Cortex of kidney (tissue), 1 donor: ENCODE data around the gene LRRC56.

Experiments
- DNase-seq: peaks from one replicate; lab custom pipeline; 2025; lab: John Stamatoyannopoulos, UW

Gene LRRC56

DNA sequence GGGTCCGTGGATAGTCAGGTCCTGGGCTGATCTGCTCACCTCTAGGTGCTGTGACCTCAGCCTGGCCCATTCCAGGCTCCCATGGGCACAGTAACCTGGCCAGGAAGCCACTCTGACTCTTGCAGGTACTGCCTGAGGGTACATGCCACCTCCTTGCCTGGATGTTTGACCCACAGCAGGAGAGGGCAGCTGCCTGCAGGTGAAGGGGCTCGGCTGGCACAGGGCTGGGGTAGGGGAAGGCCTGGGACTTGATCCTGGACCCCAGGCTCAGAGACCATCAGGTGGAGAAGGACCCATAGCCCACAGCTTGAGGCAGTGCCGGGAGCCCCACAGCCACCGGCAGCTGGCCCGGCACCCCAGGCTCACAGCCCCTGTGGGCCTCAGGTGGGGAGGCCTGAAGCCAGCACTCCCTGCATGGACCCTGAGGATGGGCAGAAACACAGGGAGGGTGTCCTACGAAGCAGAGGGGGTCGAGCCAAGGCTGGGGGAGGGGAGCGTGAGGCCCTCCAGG, 2.7 kb downstream of the LRRC56 start:
- DNase-seq, result no peak

DNA sequence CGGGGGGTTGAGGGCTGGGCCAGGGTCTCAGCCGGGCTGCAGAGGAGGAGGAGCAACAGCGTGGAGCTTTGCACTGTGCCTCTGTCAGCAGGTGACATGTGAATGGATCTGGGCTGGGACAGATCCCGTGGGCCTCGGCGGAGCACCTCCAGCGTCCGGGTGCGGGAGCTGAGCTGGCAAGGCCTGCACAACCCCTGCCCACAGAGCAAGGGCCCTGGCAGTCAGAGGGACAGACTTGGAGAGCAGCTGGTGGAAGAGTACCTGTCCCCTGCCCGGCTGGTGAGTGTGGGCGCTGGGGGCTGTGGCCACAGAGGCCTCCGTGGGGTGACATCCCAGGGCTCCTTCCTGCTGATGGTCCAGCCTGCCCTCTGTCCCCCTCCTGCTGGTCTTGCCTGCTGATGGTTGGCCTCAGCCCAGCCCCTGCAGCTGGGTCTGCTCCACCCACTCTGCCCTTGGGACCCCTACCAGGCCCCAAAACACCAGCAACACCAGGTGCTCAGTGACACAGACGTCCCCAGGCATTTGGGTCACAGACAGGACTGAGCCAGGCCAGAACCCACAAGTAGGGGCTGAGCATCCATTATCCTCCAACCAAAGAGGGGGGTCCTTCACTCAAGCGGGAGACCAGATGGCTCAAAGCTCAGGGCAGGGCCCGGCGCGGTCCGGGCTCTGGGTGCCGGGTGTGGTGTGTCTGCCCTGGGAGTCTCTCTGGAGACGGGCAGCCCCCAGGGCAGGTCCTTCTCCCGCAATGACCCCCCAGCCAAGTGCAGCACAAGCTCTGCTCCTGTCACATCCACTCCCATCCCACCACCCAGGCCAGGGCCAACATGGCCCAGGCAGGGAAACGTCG, 3.5 kb downstream of the LRRC56 start:
- DNase-seq, result no peak

DNA sequence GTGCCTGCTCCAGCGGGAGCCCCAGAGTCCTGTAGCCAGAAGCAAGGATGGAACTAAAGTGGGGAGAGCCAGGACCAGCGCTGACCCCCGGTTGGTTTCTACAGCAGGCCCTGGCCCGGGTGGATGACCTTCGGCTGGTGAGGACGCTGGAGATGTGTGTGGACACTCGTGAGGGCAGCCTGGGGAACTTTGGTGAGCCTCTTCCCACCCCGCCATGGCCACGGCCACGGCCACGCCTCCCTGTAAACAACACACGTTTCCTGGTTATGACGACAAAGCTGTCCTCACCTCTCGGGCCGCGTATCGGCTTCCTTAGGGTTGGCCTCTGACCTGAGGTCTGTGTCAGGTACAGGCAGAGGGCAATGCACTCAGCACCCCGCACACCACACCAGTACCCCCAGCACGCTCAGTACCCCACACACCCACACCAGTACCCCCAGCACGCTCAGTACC, 4.1 kb downstream of the LRRC56 start:
- no peak for DNase-seq

DNA sequence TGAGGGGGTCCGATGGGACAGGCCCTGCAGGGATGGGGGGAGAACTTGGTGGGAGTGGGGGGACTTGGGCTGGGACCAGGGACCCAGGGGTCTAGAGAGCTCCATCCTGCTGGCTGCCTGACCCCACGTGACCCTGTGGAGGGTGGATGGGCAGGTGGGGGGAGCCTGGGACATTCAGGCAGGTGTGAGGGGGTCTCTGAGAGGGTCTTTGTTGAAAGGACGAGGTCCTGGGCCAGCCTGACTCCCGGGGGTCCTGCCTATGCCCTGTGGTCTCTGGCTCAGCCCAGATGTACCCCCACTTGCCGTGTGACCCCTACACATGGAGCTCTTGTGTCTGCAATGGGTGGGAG, 7.5 kb downstream of the LRRC56 start:
- DNase-seq, result no peak

DNA sequence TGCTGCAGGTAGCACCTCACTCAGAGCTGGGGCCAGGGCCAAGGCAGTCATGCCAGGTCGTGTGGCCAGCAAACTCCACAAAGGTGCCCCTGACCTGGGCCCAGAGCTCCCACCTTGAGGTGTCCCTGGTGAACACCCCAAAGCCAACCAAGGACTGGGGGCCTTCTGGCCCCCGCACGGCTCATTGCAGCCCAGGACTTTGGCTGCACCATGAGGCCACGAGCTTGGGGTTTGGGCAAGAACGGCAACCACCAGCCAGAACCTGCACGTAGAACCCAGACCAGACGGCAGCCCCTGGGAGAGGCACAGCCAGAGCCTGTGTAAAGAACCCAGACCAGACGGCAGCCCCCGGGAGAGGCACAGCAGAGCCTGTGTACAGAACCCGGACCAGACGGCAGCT, 7.8 kb downstream of the LRRC56 start:
- no peak for DNase-seq

DNA sequence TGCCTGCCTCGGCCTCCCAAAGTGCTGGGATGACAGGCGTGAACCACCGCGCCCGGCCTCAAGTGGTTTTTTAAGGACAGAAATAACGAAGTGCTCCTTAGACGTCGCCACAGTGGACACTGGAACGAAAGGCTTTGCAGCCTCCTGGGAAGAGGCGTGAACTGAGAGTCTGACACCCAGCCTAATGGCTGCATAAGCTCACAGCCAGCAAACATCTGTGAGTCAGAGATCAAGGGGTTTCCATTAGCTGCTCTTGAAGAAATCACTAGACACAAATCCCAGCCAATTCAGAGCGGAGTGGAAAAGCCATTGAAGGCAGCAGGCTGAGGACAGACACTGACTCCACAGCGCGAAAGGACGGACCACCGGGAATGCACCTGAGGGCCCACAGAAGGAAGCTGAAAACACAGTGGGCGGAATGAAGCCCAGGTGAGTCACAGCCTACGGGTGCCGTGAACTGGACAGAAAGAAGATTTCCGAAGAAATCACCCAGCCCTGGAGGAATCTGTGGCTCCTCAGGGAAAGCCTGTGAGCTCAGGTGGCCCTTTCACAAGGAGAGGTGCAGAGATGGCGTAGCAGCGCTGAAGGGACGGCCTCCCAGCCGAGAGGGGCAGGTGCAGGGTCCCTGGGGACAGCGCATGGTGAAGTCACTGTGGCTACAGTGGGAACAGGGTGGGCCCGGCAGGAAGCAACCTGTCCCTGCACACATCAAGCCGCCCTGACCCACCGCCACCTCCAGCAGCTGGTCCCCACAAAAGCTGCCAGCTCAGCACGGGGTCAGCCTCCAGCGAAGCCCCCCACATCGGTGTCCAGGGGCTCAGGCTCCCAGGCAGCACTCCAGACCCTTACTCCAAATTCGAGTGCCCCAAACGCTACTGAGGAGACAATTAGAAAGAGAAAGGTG, 11.6 kb downstream of the LRRC56 start:
- DNase-seq, result no peak

DNA sequence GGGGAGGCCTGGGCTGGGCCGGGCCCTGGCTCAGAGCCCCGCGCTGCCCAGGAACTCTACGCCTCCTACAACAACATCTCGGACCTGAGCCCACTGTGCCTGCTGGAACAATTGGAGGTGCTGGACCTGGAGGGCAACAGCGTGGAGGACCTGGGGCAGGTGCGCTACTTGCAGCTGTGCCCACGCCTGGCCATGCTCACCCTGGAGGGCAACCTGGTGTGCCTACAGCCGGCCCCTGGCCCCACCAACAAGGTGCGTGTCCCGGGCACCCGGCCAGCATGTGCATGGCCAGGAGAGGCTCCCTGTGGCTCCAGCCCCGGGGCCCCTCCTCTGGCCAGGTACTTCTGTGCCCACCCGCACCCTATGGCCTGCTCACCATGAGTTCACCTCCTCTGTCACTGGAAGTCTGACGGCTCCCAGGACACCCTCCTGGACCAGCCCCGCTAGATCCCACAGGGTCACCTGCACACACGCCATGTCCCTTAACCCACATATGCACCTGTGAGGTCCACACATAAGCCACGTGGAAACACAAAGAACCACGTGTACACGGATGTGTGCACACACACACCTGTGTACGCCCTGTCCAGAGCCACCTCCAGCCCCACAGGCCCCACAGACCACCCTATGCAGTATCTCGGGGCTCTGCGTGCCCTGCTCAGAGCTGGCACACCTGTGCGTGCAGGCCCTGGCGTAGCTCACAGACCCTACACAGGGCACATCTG, 12.9 kb downstream of the LRRC56 start:
- DNase-seq, result no peak

DNA sequence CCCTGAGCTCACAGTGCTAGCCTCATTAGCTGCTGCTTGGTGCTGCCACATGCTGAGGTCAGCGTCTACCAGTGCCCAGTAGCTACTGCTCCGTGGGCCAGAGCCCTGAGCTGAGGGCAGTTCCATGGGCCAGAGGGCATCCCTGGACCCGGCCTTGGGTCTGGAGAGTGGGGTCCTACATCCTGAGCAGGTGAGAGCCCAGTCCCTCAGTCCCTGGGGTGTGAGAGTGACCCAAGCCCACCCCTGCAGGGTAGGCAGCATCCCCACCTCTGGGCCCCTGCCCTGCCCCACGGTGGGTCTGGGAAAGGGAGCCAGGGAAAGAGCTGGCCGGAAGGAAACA, 13.4 kb downstream of the LRRC56 start:
- DNase-seq, result no peak

DNA sequence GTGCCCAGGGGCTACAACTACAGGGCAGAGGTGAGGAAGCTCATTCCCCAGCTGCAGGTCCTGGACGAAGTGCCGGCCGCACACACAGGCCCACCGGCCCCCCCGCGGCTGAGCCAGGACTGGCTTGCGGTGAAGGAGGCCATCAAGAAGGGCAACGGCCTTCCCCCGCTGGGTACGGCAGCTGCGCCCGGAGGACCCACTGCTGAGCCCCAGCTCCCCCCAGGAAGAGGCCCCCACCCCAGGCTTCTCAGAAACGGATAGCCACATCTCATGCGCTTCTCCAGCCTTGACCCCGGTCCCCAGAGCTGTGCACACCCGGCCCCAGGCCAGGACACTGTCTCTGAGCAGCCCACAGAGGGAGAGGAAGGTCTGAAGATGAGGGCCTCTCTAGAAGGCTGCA, 13.8 kb downstream of the LRRC56 start:
- no peak for DNase-seq

DNA sequence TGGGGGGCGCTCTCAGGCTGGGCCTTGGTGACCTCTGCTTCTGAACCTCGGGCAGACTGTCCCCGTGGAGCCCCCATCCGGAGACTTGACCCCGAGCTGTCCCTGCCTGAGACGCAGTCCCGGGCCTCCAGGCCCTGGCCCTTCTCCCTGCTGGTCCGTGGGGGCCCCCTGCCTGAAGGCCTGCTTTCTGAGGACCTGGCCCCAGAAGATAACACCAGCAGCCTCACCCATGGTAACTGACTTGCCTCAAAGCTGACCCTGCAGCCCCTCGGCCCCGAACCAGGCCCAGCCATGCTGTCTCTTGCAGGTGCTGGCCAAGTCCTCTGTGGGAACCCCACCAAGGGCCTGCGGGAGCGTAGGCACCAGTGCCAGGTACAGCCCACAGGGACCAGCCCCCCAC, 14.3 kb downstream of the LRRC56 start:
- DNase-seq, result no peak

DNA sequence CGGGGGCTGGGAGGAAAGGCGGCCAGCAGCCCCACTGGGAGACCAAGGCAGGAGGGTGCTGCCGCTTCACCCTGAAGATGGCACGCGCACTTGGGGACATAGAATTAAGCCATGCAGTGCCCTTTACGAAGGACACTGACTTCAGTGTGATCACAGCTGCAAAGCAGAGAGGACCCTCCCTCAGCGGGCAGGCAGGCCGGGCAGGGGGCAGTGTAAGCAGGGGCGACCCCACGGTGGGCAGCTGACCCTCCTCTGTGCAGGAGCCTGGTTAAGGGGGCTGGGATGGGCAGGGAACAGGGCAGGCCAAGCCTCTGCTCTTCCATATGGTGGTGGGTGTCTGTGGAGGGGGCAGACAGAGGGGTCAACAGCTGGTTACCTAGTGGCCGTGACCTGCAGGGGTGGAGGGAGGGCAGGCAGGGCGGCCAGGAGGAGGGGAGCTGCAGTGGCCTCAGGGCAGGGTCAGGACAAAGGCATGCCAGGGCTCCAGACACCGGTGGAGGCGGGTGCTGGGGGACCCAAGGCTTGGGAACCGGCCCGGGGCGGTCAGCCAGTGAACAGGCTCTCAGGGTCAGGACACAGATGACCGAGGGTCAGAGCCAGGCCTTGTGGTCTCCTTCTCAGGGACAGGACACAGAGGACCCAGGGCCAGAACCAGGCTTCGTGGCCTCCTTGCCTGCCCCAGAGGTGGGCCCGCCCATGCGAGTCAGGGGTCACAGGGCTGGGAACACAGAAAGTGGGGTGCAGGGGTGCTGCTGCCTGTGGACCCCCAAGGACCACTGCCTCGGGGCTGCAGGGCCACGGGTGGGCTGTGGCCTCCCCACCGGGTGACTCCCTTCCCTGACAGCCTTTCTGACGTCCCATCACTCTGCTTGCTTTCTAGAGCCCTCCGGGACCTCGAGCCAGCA, 16.0 kb downstream of the LRRC56 start:
- no peak for DNase-seq

DNA sequence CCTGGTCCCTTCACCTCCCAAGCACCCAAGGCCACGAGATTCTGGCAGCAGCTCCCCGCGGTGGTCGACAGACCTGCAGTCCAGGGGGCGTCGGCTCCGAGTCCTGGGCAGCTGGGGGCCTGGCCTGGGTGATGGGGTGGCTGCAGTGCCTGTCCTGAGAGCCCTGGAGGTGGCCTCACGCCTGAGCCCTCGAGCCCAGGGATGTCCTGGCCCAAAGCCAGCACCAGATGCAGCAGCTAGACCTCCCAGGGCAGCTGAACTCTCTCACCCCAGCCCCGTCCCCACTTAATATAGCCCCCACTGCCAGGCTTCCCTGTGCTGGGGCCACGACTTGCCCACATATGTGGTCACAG, 16.6 kb downstream of the LRRC56 start:
- DNase-seq, result no peak

DNA sequence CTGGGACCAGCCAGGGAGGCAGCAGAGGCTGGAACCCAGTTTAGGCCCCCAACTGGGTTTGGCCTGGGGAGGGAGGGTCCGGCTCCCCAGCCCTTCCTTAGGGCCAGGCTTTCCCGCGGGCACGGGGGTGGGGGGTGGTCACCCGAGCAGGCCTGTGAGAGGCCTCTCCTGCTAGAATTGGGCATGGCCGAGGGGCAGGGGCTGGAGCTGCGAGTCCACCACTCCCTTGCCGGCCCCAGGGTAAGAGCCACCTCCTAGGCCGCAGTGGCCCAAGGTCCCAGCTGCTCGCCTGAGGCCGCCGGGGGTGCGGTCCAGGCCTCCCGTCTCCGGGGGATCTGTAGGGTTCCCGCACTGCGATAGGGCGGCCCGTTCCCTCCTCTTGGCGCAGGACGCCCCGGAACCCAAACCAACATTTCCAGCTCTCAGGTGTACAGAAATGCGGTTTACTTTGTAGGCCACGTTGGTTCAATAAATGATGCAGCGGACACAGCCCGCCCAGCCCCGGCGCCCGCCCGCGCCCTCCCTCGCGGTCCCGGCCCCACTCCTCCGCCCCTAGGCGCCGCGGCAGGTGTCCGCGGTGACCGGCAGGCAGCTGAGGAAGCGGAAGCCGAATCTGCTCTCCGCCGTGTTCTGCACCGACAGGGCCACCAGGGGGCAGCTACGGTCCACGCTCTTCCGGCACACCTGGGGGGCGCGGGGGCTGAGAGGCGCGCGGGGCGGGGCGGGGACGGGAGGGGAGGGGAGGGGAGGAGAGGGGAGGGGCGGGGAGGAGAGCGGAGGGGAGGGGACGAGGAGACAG, 17.3 kb downstream of the LRRC56 start:
- DNase-seq, result no peak

DNA sequence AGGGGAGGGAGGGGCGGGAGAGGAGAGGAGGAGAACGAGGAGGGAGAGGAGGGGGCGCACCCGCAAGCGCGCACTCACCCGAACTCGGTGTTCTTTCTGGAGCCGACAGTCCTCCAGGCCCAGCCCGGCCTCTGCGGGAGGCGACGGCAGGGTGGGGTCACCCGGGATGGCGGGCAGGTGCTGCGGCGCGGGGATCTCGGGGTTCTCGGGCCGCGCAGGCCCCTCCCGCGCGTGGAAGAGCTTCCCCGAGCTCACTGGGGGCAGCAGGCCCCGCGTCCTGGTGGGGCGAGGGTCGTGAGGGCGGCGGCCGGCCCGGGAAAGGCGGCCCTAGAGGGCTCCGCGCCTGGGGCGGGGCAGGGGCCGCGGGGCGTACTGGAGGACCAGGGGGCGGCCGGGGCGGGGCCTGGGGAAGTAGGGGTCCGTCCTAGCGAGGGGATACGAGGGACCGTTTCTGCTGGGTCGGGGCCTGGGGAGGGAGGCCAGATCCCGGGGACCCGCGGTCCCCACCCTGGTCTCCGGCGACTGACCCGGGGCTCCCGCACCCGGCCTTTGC, 18.0 kb downstream of the LRRC56 start:
- DNase-seq, result no peak

DNA sequence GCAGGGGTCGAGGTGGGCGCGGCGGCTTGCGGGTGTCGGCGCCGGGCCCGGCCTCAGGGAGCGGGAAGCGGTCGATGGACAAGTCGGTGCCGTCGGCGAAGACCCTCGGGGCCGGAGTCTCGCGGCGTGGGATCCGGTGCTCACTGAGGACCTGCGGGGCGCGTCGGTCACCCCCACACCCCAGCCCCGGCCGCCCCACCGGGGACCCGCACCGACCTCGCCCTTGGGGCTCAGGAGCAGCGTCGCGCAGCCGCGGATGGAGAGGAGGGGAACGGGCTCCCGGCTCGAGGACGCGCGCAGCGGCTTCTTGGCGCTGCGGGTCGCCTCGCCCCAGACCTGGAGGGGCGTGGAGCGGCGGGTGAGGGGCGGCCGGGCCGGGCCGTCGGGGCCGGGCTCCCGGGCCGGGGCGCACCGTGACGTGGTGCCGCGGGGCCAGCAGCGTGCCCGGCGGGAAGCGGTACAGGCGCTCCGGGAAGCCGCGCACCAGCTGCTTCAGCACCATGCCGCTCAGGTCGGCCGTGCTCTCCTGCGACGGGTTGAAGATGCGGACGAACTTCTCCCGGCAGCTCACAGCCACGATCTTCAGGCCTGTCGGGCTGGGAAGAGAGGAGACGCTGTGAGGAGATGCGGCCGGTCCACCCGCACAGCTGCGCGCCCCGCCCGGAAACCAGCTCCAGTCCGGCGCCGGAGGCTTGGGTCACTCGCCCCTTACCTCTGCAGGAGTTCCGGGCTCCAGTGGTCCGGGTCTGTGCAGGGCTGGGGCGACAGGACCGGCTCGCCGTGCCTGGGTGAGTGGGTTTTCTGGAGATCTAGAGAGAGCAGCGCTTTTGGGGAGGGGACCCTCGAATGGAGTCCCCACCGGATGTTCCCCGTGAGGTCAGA, 18.7 kb downstream of the LRRC56 start:
- no peak for DNase-seq

DNA sequence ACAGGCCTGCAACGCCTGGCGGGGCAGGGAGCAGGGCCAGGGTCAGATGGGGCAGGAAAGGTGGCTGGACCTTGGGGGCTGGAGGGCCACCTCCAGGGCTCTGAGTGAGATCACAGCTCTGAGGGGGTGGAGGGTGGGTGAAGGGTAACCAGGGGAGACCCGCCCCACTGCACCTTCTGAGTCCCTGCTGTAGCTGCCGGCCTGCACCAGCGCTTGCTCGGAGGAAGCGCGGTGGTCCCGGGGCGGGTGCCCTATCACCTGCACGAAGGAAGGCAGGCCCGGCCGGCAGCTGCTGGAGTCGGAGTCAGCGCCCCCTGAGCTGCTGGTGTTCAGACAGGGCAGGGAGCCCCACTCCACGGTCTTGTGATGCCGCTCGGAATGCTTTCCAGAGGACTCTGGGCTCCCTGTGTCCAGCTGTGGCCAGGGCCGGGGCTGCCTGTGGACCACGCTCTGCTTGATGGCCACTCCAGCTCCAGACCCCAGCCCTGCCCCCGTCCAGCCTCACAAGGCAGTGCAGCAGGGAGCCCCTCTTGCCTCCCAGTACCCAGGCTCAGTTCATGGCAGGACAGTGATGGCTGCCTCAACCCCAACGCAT, 19.4 kb downstream of the LRRC56 start:
- DNase-seq, result no peak

DNA sequence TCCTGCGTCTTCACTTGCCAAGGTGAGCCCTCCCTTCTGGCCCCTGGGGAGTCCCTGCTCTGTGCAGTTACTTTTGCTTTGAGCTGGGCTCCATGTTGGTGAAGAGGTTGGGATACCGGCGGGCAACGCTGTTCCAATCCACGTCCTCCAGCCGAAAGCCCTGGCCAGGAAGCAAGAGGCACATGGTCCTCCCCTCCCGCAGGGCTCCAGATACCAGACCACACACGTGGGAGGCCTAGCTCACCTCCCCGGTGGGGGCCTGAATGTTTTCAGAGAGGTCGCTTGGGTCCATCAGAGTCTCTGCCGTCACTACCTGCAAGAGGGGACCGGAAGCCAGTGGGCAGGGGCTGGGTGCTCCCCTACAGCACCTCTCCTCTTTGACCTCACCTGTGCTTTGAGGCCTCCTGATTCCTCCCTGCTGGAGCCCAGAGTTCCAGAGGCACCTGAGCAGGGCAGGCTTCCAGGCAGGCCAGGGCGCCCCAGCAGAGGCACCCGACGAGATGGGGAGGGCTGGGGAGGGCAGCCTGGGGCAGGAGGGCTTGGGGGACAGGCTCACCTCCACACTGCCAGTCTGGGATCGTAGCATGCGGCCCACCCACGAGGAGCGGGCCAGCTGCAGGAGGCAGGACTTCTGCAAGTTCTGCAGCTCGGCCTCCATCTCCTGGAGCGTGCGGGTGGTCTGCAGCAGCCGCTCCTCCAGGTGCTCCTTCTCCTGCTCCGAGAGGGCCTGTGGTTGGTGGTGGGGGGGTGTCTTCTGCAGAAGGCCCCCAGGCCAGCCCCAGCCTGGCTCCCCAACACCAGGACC, 20.2 kb downstream of the LRRC56 start:
- DNase-seq, result no peak

DNA sequence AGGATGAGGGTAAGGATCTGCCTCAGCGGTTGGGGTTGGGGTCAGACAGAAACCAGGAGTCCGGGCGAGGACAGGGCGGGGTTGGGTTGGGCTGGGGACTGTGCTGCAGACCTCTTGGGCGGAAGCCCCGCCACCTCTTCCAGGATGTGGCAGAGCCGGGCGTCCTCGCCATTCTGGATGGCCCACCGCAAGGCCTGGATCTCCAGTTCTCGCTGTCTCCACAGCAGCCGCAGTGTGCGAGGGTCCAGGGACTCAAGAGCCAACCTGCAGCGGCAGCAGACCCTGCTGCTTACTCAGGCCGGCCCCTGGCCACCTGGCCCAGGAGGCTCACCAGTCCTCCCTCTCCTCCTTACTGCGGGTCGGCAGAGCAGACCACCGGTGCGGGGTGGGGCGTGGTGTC, 21.2 kb downstream of the LRRC56 start:
- DNase-seq, result no peak
